Activated gamma-delta T cell treated with anti-CD3 and anti-CD28 coated beads, Interleukin-2, amount 50 U/mL, for 16 hours (primary cell): ENCODE data around the gene MATN1.

Source experiments
- DNase-seq: peaks from one replicate; pipeline ENCODE4 v3.0.0-alpha.2; 2020; ENCODE audit warnings: low read depth

MATN1 gene

GRCh38 chr1:30731806-30732276 lies 8.5 kb upstream of the MATN1 start:
- no peak for DNase-seq

GRCh38 chr1:30731109-30731805 lies 7.9 kb upstream of the MATN1 start:
- no peak for DNase-seq

DNA sequence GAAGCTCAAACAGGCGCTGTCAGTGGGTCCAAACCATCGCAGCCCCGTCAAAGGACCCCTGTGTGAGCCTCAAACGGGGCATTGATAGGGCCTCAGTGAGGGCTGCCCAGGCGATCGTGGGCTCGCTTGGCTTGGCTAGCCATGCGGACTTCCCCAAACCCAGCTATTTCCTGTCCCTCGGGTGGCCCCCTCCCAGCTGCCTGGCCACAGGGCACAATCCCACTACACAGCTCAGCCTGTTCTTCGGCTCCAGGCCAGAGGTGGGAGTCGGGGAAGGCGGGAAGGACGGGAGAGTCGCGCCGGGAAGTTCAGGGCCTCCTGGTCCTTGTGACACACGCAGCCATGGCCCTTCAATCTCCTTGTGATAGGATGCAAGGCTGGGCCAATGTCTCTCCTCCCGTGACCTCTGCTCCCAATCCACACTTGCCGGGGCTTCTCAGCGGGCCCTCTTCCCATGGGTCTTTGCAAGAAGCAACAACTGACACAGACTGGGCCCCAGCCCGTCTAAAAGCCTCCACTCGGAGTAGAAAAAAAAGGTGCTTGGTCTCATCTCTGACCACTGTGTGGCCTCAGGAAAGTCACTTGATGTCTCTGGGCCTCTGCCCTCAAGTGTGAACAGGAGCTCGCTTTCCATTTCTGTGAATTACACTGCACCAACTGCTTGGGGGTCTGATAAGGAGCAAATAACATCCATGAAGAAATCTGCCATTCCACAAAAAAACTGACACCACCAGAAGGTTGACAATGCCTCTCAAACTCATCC lies 7.1 kb upstream of the MATN1 start:
- DNase-seq, result no peak

GRCh38 chr1:30729901-30730300 lies 6.5 kb upstream of the MATN1 start:
- DNase-seq, result no peak

DNA sequence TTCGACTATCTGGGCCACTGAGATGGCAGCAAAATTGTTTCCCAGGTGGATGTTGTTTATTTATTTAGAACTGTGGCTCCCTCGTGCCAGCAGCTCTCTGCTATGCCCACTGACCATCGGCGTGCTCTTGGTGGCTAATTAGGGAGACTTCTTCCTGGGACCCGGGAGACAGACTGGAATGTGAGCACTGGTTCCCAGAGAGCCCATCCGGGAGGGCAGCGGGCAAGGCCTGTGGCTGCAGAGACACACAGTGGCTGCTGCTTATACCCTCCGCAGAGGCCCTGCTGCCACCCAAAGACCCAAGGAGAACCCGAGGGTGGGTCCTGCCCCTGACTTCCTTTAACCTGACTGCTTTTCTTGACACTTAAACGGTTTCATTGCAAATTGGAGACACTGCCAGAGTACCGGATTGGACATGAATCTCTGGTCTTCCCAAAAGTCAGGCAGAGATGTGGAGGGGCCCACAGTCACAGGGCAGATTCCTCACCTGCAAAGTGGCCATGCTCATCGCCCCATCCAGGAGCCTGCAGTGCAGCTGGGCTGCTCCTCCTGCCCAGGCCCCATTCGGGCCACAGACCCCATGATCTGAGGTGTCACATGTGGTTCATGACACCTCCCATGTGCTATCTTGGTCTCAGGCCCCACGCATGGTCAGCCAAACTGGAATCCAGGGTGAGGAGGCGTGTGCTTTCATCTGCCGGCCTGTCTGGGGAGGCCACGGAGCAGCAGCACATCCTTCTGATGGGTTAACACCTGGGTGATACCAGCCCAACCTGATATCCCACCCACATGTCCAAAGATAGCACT lies 5.7 kb upstream of the MATN1 start:
- no peak for DNase-seq

DNA sequence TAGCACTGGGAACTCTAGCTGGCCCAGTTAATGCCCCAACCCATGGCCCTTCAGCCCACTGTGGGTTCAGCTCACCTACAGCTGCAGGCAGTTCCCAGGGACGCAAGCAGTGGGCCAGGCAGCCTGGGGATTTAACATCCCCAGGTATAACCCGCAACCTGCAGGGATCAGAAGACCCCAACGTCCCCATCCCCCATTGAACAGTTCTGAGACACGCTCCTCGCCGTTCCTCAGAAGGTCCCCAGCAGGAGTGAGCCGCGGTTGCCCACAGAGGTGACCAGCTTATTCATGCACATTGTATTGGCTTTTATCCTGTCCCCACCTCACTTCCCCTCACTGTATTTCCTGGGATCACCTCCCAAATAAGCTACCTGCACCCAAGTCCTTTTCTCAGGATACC lies 5.0 kb upstream of the MATN1 start:
- DNase-seq, result no peak

- no peak for DNase-seq
Observed at GRCh38 chr1:30727824-30728223, 4.4 kb upstream of the MATN1 start.

DNA sequence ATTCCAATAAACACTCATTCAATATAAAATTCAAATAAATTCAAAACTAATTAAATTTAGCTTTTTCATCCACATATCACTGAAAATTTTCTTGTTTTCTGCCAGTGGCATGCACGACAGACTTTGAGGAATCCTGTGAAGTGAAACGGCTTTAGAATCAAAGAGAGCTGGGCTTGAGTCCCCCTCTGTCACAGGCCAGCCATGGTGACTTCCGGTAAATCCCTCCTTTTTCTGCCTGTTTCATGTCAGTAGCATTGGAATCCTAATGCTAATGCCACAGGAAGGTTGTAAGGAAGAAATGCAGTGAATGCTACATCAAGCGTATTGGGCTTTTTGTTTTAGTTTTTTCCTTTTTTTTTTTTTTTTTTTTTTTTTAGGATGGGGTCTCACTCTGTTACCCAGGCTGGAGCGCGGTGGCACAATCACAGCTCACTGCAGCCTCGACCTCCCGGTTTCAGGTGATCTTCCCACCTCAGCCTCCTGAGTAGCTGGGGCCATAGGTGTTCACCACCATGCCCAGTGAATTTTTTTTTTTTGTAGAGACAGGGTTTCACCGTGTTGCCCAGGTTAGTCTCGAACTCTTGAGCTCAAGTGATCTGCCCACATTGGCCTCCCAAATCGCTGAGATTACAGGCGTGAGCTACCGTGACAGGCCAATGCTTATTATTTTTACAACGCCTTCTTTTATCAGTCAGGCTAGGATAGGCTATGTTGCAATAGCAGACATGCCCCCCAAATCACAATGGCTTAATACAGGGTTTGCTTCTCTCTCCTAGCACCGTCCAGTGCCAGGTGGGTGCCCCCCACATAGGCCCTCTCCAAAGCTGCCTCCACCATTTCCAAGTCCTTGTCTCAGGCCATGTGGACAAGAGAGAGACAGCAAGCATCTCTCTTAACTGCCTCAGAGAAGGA lies 3.6 kb upstream of the MATN1 start:
- DNase-seq, result no peak

GRCh38 chr1:30726236-30726635 lies 2.9 kb upstream of the MATN1 start:
- DNase-seq, result no peak

- no peak for DNase-seq
Observed at GRCh38 chr1:30725450-30726095, 2.2 kb upstream of the MATN1 start.

DNA sequence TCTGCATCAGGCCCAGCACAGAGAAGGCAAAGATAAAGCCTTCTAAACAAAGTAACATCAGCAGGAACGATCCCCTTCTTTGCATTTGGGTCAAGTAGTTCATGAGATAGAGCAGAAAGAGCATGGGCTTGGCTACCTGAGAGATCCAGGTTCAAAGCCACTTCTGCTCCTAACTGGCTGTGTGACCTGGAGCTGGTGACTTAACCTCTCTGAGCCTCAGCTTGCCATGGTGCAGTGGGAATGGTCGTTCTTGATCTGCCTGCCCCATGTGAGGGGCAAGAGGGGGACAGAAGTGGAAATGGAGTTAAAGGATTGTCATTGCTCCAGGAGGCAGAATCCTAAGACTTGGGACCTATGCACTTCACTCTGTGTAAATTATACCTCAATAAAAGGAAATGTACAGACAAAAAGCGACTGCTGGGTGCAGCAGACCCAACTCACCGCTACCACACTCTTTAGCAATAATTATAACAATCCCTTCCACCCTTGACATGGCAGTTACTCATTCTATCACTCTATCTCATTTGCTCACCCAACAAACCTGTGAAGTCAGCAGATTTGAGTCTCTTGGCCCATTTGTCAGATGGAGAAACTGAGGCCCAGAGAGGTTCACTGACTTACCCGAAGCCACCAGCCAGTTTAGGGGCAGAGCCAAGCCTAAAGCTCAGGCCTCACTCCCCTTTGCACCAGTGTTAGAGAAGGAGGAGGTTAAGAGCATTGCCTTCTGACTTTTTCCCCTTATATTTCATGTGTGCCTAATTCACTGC lies 1.5 kb upstream of the MATN1 start:
- no peak for DNase-seq

DNA sequence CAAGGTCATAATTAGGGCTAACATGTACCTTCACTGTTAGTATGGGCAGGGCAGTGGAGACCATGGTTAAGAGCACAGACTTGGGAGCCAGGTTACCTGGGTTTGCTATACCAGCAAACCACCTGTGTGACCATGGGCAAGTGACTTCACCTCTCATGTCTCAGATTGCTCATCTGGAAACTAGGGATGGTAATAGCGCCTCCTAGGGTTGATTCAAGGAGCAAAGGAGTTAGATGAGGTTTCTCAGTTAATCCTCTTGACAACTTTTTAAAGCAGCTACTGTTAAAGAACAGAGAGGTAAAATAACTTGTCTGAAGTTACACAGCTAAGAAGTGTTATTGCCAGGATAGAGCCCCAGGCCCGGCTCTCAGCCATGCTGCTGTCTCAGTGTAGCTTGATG lies 790 bp upstream of the MATN1 start:
- no peak for DNase-seq

DNA sequence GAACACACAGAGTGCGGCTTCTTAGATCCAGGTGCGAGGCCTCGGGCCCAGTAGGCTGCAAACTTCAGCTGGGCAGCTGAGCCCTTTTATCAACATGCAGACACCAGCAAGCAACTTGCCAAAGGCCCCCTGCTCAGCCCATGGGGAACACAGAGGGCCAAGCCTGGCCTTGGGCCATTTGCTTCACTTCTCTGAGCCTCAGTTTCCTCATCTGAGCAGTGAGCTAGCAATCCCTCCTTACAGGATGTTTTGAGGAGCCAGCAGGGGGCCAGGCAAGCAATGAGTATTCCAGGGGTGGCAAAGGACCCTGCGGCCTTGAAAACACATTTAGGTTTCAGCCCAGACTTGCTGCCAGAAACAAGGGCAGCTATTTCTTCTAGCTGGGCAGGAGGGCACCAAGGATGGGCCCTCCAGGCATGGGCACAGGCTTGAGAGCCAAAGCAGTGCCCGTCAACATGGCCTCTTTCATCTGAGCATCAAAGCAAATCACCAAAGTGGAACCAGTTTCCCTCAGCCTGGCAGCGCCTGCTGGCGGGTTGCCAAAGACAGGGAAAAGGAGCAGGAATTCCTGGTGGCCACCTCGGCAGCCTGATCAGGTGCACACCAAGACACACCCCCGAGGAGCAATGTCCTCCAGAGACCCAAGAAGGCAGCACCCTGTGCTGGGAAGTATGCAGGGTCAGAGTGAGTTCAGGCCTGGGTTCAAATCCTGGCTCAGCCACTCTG lies 1.4 kb downstream of the MATN1 start:
- no peak for DNase-seq

GRCh38 chr1:30721341-30721793 lies 2.0 kb downstream of the MATN1 start:
- DNase-seq, result no peak

DNA sequence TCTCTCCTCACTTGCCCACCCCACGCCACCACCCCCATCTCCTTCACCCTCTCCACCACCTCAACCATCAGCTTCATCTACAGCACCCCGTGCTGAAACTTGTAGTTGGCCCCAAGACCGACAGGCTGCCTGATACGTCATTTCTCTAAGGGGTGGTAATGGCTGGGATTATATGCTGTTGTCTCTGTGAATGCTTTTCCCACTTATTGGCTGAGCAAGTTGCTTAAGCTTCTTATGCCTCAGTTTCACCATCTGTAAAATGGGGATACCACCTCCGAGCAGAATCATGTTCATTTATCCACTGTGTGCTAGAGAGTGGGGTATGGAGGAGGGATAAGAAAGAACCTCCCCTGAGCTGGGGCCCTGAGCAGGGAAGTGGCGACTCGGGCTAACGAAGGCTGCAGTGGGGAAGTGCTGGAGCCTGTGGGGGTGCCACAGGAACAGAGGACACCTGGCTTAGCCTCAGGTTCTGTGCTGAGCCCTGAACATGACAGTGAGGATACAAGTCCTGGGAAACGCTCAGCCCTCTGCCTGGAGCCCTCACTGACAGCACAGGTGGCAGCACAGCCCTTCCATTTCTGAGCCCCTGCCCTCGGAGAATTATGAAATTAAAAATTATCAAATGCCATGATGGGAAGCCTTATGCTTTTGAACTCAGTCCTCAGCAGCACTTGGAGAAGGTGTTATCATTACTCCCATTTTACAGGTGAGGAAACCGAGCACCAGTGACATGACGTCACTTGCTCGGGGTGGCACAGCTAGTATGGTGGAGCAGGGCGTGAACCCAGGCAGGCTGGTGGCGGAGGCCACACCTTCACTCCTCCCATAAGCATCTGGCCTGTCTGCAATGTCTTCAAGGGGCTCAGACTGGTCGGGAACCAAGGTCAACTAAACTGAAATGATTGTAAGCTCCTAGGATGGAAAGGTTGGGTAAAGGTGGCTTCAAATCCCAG lies 2.8 kb downstream of the MATN1 start:
- DNase-seq, result no peak

DNA sequence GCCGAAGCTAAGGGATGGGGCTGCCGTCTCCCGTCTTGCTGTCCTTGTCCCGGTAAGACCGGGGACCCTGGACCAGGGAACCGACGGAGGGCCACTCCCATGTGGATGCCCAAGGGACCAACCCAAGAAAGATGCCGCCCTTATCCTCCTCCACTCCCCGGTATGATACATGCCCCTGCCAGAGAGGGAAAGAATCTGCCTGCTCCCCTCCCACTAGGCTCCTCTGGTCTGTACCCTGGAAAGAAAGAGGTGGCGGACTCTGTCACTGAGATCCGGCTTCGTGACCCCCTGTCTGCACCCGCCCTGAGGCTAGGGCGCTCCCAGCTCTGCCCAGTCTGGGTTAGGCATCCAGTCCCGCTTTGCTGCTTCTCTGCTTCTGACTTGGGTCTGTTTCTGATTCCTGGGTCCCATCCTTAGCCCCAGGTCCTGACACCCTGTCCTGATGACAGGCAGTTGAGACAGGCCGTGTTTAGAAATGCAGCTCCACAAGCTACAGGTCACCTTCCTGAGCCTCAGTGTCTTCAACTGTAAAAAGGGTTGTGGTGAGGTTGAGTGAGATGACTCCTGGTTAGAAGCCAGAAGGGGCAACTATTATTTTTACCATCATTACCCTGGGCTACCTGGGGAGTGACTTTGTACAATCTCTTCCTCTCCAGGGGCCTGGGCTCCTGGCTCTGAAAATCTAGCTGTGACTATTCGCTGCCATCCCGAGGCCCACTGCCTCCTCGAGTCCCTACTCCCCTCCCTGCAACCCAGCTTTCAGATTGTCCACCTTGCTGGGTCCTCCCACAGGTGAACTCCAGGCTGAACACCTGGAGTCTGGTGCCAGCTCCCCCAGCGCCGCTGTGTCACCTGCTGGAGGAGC lies 3.7 kb downstream of the MATN1 start:
- DNase-seq, result no peak

- DNase-seq, result peak; percentile 78
Observed at GRCh38 chr1:30718636-30719405, 4.6 kb downstream of the MATN1 start.
